PFSK-1 (cell line): ENCODE data around the gene JAG2.

ENCODE experiments used
- FOXP2 ChIP-seq: optimal IDR thresholded peaks from 2 replicates; pipeline ENCODE3; 2011; ENCODE audit warnings: borderline replicate concordance, control low read depth, inconsistent platforms; ENCODE audit not compliant: insufficient read depth; ENCODE audit errors: extremely low read length, extremely low read depth
- POLR2AphosphoS5 ChIP-seq: IDR thresholded peaks from 2 replicates; pipeline ENCODE4 v1.6.1; 2012; ENCODE audit warnings: low read depth, mild to moderate bottlenecking, control low read depth, low read length, moderate library complexity
- REST ChIP-seq, 2 experiments: IDR thresholded peaks; 2 replicates each; pipeline versions ENCODE4 v1.6.1 to v1.8.0; 2011 to 2012; ENCODE audit warnings: low read depth in 2 of 2, low read length in 2 of 2, control low read depth in 1 of 2, inconsistent platforms in 1 of 2, mild to moderate bottlenecking in 1 of 2, moderate library complexity in 1 of 2; ENCODE audit not compliant: insufficient read depth in 1 of 2
- SIN3A ChIP-seq: IDR thresholded peaks from 2 replicates; pipeline ENCODE4 v1.6.1; 2012; ENCODE audit warnings: mild to moderate bottlenecking, low read length, moderate library complexity, borderline replicate concordance; ENCODE audit not compliant: insufficient read depth
- TAF1 ChIP-seq: IDR thresholded peaks from 2 replicates; pipeline ENCODE4 v1.6.1; 2012; ENCODE audit warnings: low read length, control low read depth, borderline replicate concordance; ENCODE audit not compliant: insufficient read depth

The JAG2 gene

DNA sequence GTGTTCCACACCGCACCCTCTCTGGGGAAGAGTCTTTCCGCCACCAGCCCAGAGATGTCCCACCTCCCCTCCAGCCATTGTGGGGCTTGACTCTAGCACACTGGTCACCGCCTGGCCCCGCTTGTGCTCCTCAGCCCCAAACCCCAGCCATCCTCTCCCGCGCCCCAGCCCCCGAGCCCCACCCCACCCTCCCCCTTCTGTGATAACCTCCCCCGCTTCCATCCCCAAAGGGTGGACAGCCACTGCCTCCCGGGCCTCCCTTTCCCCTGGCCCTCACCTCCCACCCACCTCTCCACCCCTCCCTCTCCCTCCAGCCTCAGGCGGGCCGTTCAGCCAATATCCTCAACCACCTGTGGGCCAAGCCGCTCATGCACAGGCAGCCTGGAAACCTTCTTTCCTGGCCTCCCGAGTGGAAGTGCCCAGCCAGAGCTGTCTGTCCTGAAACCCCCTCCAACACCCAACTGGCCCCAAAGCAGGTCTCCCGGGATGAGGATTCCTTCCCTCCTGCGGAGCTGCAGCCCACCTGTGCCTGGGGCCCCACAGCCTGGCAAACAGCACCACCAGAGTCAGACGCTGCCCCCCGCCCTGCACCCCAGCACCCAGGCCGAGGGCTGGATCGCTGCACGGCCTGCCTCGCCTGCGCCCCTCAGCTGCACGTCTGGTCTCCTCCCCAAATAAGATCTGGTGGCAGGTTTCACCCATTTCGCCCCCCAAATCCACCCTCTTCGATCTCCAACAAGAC lies 39.6 kb upstream of the JAG2 start:
- TF ChIP-seq SIN3A (no peak), REST (IDR thresholded peaks at IDR 0.05; ENCODE audit: insufficient read depth in 1 of 2, low read depth in 2 of 2, low read length in 2 of 2) (no peak), TAF1 (no peak), POLR2AphosphoS5 (no peak), FOXP2 (no peak)

DNA sequence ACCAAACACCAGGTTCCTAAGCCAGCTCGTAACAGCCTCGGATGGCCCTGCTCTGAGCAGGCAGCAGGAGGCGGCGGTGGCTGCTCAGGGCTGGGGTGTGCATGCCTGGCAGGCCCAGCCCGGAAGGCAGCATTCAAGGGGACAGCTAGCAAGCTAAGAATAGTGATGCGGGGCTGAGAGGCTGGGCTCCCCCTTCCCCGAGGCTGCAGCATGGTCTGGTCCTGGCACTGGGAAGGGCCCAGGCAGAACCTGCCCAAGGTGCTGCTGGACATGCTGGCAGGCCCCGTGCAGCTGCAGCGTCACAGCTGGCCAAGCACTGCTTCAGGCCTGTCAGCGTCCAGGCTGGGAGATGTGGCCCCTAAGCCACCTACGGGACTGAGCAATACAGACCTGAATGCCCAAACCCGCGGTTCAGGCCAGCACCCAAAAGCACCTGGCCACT lies 38.9 kb upstream of the JAG2 start:
- TF ChIP-seq FOXP2, result no peak
- TF ChIP-seq TAF1, result no peak
- TF ChIP-seq SIN3A, result no peak
- no peak for TF ChIP-seq POLR2AphosphoS5
- TF ChIP-seq REST (IDR thresholded peaks at IDR 0.05; ENCODE audit: insufficient read depth in 1 of 2, low read depth in 2 of 2, low read length in 2 of 2), result no peak

- no peak for TF ChIP-seq FOXP2
- no peak for TF ChIP-seq TAF1
- no peak for TF ChIP-seq SIN3A
- TF ChIP-seq REST (IDR thresholded peaks at IDR 0.05; ENCODE audit: insufficient read depth in 1 of 2, low read depth in 2 of 2, low read length in 2 of 2), result no peak
- no peak for TF ChIP-seq POLR2AphosphoS5
Observed at GRCh38 chr14:105206873-105207272, 38.3 kb upstream of the JAG2 start.

GRCh38 chr14:105205673-105206208 lies 37.2 kb upstream of the JAG2 start:
- no peak for TF ChIP-seq SIN3A

DNA sequence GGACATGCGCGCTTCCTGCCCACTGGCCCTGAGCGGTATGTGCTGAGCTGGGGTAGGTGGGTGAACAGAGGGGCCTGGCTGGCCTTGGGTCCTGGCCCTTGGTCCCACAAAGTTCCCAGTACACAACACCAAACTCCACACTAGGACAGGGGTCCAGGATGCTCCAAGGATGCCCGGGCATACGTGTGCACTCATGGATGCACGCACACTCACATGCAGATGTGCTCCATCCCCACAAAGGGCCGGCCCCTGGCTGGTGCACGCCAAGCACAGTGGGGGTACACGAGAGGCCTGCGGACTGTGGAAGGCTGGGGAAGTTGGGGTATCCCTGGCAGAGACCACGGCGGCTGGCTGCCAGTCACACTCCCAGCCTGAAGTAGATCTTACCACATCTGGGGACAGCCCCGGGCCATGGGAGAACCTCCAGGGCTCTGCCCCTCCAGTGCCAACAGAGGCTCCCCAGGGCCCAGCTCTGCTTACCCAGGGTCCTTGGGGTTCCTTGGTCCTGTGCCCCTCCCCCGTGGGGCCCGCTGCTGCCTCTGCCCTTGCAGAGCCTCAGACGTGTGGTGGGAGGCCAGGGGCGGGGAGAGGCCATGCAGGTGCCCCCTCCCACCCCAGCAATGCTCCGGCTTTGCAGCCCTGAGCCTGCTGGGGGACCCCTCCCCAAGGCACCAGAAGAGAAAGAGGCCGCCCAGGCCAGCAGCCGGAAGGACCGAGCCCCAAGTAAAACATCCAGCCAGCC lies 36.5 kb upstream of the JAG2 start:
- no peak for TF ChIP-seq FOXP2
- TF ChIP-seq POLR2AphosphoS5, result no peak
- no peak for TF ChIP-seq SIN3A
- TF ChIP-seq TAF1, result no peak
- no peak for TF ChIP-seq REST (IDR thresholded peaks at IDR 0.05; ENCODE audit: insufficient read depth in 1 of 2, low read depth in 2 of 2, low read length in 2 of 2)
